PC-3 (cell line): ENCODE measurements around the gene S100A4.

Source experiments
- CTCF ChIP-seq: fragments of 300-600 bp; sonication (generic); conservative IDR thresholded peaks from 2 replicates; pipeline ENCODE4 v1.5.1; 2017; ENCODE audit warnings: antibody characterized with exemption, low read depth, mild to moderate bottlenecking, low read length
- EZH2 ChIP-seq: fragments of 300-600 bp; sonication (generic); IDR thresholded peaks from one replicate; pipeline ENCODE4 v1.6.1; 2017; ENCODE audit warnings: antibody characterized with exemption, mild to moderate bottlenecking, low read length; ENCODE audit not compliant: unreplicated experiment
- EZH2phosphoT487 ChIP-seq: fragments of 300-600 bp; sonication (generic); IDR thresholded peaks from 2 replicates; pipeline ENCODE4 v1.6.1; 2018; ENCODE audit warnings: mild to moderate bottlenecking, antibody characterized with exemption, low read length, borderline replicate concordance

- TF ChIP-seq EZH2 (no peak), CTCF (no peak), EZH2phosphoT487 (no peak)
Measured at GRCh38 chr1:153540394-153541361, 4.9 kb downstream of the S100A4 start, which contains the start of gene S100A5.
